ENCODE data around the gene GLO1. TPM values are rescaled to one million over a fixed set of nuclear protein-coding genes. Genes with fewer than 3 reads are reported as not detected.

Gene GLO1
- total RNA-seq, 1 donor from 2014 or later: 188 TPM

Other genes starting within 250 kb of the GLO1 start
- 7.6 and 11.0 TPM in 2 replicates for gene BTBD9, start 63.2 kb downstream of the GLO1 start, total RNA-seq
- 0.04 and 0.07 TPM in 2 replicates for gene DNAH8, start 12.2 kb upstream of the GLO1 start, total RNA-seq